BJ (cell line): ENCODE results near the gene PCLO. TPM values are rescaled to one million over a fixed set of nuclear protein-coding genes. Genes with fewer than 3 reads are reported as not detected.

Experiments
- CTCF ChIA-PET: fragments of 350-600 bp; formaldehyde crosslinking; extraction: SDS; loops from one replicate; lab custom pipeline; 2021; ENCODE audit warnings: antibody characterized with exemption, inconsistent platforms; lab: Yijun Ruan, JAX
- POLR2A ChIA-PET: fragments of 300-600 bp; sonication (Branson Sonifier 250); formaldehyde crosslinking; extraction: SDS; loops from one replicate; lab custom pipeline; 2021; ENCODE audit warnings: antibody characterized with exemption; lab: Charles Lee
- DNase-seq: peaks from one replicate; pipeline ENCODE4 v3.0.0-alpha.2; 2011; ENCODE audit warnings: low read depth
- H3K27me3 ChIP-seq: 2 replicates; pipeline ENCODE4 v1.6.0; 2011; ENCODE audit warnings: low read length; ENCODE audit not compliant: control insufficient read depth, insufficient read depth
- H3K36me3 ChIP-seq: 2 replicates; pipeline ENCODE4 v1.5.1; 2011; ENCODE audit warnings: low read length; ENCODE audit not compliant: control insufficient read depth, insufficient read depth
- H3K4me3 ChIP-seq: 2 replicates; pipeline ENCODE4 v1.5.1; 2011; ENCODE audit warnings: low read depth, mild to moderate bottlenecking, control low read depth, low read length
- polyA plus RNA-seq: library from polyadenylated mRNA; depleted of rRNA; stranded (reverse); fragments of >200 nt; gene quantifications from 2 replicates; pipeline ENCODE4 v1.2.3, GENCODE V29; 2011
- TF ChIP-seq, protein P1 (sequence below): IDR thresholded peaks from 2 replicates; pipeline ENCODE4 v1.5.1; 2011; ENCODE audit warnings: low read depth, mild to moderate bottlenecking, control low read depth, inconsistent platforms, low read length, moderate library complexity; ENCODE audit not compliant: insufficient read depth

Gene PCLO
- polyA plus RNA-seq, 1 experiment = 0.76 TPM

- Histone ChIP-seq H3K36me3 (no peaks in the 10 kb centered on the region), H3K27me3 (no peaks in the 10 kb centered on the region), H3K4me3 (no peak overlapping the region)
- no peak for DNase-seq
- TF ChIP-seq, protein P1, sequence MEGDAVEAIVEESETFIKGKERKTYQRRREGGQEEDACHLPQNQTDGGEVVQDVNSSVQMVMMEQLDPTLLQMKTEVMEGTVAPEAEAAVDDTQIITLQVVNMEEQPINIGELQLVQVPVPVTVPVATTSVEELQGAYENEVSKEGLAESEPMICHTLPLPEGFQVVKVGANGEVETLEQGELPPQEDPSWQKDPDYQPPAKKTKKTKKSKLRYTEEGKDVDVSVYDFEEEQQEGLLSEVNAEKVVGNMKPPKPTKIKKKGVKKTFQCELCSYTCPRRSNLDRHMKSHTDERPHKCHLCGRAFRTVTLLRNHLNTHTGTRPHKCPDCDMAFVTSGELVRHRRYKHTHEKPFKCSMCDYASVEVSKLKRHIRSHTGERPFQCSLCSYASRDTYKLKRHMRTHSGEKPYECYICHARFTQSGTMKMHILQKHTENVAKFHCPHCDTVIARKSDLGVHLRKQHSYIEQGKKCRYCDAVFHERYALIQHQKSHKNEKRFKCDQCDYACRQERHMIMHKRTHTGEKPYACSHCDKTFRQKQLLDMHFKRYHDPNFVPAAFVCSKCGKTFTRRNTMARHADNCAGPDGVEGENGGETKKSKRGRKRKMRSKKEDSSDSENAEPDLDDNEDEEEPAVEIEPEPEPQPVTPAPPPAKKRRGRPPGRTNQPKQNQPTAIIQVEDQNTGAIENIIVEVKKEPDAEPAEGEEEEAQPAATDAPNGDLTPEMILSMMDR = no peak
- POLR2A ChIA-PET = no interaction called here
- CTCF ChIA-PET = no interaction called here
Measured at GRCh38 chr7:83155407-83155806, 7.3 kb downstream of the PCLO start.

DNA sequence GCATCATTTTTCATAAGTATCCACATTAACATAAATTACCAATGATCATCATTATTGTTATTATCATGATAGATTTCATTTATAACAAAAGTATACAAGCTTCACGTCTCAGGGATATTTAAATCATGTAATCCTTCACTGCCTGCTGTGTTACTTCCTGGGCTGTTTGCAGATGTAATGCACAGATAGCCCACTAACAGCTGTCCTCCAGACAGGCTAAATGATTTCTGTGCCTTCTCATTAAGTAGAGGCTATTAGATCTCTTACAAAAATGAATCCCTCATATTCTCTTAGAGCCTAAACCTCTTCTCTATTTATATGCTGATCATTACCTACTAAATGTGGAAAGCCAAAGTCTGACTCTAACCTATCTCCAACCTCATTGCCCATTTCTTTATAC, 9.3 kb downstream of the PCLO start:
- Histone ChIP-seq H3K4me3 (no peak overlapping the region), H3K36me3 (no peaks in the 10 kb centered on the region), H3K27me3 (no peaks in the 10 kb centered on the region)
- TF ChIP-seq, protein P1 = no peak
- ChIA-PET CTCF (no interaction called here), POLR2A (no interaction called here)
- DNase-seq = no peak

- ChIA-PET CTCF (no interaction called here), POLR2A (no interaction called here)
- no peak for DNase-seq
- Histone ChIP-seq H3K36me3 (no peaks in the 10 kb centered on the region), H3K27me3 (no peaks in the 10 kb centered on the region), H3K4me3 (no peak overlapping the region)
- TF ChIP-seq, protein P1 = no peak
Measured at GRCh38 chr7:83150310-83150709, 12.4 kb downstream of the PCLO start.

- Histone ChIP-seq H3K27me3 (no peaks in the 10 kb centered on the region), H3K36me3 (no peaks in the 10 kb centered on the region), H3K4me3 (no peak overlapping the region)
- DNase-seq = no peak
- CTCF ChIA-PET = interaction anchor here (1.0 kb wide), 1 partner anchor 15 kb away, joined by 3 read pairs; no protein-coding TSS in a partner anchor
- TF ChIP-seq, protein P1 = no peak
- POLR2A ChIA-PET = no interaction called here
Measured at GRCh38 chr7:83149466-83149865, 13.2 kb downstream of the PCLO start.

DNA sequence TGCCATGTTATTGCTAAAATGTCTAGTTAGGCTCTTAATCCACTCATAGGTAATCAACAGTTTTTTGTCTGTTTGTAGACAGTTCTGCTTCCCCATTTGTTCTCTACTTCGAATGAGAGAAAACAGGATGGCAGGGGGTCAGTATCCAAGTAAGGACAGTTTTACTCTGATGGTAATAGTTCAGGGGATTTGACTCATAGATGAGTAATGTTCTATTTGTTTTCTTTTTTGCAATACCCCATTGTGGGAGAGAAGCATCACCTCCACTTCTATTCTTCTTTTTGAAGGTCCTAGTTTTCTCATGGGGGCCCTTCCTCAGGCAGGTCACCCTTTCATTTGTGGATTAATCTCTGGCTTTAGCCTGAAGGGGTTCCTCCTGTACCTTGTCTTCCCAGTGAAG, 13.9 kb downstream of the PCLO start:
- CTCF ChIA-PET = interaction anchor here (1.0 kb wide), 1 partner anchor 16 kb away, joined by 3 read pairs; no protein-coding TSS in a partner anchor
- Histone ChIP-seq H3K27me3 (no peaks in the 10 kb centered on the region), H3K4me3 (no peak overlapping the region), H3K36me3 (no peaks in the 10 kb centered on the region)
- DNase-seq = no peak
- POLR2A ChIA-PET = no interaction called here
- TF ChIP-seq, protein P1 = no peak
